Measurements from ENCODE around the gene RITA1.
"Not testable (repeated sequence)": the region's sequence is repeated elsewhere in the genome, so short reads cannot be mapped to it uniquely, and the experiment has no call there.

Gene RITA1

DNA sequence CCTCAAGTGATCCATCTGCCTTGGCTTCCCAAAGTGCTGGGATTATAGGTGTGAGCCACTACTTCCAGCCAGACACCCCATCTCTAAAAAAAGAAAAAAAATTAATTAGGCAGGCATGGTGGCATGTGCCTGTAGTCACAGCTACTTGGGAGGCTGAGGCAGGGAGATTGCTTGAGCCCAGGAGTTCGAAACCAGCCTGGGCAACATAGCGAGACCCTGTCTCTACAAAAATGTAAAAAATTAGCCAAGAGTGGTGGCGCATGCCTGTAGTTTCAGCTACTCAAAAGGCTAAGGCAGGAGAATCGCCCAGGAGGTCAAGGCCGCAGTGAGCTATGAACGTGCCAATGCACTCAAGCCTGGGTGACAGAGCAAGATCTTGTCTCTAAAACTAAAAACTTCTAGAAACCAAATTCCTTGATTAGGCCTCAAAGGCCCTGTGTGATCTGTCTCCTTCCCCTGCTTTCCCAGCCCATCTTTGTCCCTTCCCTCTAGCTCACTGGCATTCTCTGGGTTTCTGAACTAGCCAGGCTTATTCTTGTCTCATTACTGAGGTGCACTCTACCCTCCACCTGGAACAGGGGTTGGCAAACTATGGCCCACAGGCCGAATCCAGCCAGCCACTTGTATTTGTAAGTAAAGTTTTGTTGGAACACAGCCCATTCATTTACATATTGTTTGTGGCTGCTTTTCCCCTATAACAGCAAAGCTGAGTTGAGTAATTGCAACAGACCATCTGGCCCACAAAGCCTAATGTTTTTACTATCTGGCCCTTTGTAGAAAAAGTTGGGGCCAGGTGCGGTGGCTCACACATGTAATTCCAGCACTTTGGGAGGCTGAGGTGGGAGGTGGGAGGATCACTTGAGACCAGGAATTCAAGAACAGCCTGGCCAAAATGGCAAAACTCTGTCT is 18.6 kb downstream of the RITA1 start:
- no peak for DNase-seq (ENCODE audit: low read depth, low spot score)

DNA sequence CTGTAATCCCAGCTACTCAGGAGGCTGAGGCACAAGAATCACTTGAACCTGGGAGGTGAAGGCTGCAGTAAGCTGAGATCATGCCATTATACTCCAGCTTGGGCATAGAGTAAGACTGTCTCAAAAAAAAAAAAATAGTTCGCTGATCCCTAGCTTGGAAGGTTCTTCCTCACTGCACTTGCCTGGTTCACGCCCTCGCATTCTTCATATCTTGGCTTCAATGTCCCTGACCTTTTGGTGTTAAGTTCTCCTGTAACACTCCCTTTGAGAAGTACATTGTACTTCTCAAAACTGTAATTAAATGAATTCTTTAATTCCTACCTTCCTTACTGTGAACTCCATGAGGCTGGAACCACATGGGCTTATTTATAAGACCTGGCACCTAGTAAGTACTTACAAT is 19.3 kb downstream of the RITA1 start:
- DNase-seq (ENCODE audit: low read depth, low spot score): no peak

DNA sequence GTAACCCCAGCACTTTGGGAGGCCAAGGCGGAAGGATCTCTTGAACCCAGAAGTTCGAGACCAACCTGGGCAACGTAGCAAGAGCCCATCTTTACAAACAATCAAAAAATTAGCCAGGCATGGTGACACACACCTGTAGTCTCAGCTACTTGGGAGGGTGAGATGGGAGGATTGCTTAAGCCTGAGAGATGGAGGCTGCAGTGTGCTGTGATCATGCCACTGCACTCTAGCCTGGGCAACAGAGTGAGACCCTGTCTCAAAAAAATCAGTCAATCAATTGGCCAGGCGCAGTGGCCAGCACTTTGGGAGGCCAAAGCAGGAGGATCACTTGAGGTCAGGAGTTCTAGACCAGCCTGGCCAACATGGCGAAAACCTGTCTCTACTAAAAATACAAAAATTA is 21.3 kb downstream of the RITA1 start:
- not testable (repeated sequence) for DNase-seq (ENCODE audit: low read depth, low spot score)

DNA sequence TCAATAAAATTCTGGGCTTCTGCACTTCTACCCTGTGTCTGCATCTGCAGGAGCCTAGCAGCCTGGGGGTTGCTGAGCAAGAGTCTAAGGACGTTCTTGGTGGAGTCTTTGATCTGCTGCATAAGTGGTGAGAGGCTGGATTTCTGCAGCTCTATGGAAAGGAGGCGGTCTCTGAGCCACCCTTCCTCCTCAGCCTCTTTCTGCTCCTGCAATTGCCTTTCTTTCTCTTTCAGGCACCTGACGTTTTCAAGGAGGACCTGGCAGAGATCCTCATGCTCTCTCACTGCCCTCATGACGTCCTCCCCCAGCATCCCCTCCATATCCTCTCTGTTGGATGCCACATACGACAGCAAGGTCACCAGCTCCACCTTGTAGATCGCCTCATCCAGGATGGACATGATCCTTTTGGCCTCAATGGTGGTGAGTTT is 22.1 kb downstream of the RITA1 start:
- DNase-seq (ENCODE audit: low read depth, low spot score): no peak

DNA sequence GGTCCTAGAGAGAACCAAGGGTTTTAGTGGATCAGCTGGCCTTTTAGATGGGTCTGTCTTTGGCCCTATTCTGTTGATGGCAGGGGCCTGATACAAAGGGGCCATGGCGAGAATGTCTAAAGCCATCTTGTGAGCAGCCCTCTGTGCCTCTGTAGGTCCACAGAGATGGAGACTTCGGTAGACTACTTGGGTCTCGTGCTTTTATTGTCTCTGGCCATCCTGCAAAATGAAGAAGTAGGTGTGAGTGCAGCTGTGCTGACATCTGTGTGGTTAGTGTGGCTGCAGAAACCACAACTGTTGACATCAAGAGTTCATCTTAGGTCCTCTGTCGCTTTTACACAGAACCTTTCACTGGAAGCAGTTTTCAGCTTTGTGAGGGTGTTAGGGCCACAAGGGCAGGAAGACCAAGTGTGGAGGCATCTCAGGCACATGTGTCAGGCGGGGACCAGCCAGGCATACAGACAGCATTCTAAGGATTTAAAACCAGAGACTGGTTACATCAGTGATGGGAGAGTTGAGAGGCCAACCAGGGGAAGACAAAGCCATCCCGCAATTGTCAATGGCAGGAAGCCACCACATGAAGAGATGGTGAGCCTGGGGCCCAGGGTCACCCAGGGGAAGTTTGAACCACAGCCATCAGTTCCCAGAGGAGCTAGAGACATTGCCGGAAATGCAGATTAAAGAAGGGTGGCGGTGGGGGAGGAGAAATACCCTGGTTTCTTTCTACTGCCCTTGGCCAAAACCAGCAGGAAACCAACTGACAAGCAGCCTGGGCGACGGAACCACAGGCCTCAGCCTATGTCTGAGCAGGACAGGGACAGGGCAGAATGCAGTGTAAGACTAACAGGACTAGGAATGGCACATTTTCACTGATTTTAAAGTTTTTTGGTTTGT is 22.8 kb downstream of the RITA1 start:
- DNase-seq (ENCODE audit: low read depth, low spot score): no peak

DNA sequence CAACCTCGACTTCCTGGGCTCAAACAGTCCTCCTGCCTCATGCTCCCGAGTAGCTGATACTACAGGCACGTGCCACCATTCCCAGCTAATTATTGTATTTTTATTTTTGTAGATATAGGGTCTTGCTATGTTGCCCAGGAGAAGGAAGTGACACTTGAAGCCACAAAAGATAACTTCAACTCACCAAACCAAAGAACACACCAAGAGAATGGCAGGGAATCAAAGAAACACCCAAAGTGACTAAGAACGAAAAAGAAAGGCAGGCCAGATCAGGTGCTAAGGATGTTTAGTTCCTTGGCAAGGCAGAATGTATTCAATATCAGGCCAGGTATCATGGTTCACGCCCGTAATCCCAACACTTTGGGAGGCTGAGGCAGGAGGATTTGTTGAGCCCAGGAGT is 25.6 kb downstream of the RITA1 start:
- DNase-seq (ENCODE audit: low read depth, low spot score): no peak

DNA sequence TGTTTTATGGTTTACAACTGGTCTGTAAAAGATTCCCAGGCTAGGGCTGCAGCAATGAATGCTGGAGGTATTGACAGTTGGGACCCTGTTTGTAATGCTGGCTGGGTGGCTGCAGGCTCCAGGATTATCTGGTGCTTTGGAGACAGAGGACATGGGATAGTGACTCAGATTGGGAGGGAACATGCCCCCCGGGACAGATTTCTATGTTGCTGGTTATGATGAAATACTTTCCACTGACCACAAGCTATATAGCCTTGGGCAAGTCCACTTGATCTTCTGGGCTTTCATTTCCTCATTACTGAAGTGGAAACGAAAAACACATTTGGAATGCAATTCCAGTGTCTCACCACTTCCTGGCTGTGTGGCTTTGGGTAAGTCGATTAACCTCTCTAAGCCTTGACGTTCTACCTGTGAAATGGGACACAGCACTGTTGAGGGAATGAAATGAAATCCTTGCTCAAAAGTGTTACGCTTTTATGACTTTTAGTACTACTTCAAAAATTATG is 29.4 kb downstream of the RITA1 start:
- DNase-seq (ENCODE audit: low read depth, low spot score): no peak

DNA sequence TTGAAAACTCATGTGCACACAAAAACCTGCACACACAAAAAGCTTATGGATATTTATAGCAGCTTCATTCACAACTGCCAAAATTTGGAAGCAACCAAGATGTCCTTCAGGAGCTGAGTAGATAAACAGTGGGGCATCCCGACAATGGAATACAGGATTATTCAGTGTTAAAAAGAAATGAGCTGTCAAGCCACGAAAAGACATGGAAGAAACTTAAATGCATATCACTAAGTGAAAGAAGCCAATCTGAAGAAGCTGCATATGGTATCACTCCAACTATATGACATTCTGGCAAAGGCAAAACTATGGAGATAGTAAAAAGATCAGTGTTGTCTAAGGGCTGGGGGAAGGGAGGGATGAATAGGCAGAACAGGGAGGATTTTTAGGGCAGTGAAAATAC is 30.5 kb downstream of the RITA1 start:
- DNase-seq (ENCODE audit: low read depth, low spot score): no peak

DNA sequence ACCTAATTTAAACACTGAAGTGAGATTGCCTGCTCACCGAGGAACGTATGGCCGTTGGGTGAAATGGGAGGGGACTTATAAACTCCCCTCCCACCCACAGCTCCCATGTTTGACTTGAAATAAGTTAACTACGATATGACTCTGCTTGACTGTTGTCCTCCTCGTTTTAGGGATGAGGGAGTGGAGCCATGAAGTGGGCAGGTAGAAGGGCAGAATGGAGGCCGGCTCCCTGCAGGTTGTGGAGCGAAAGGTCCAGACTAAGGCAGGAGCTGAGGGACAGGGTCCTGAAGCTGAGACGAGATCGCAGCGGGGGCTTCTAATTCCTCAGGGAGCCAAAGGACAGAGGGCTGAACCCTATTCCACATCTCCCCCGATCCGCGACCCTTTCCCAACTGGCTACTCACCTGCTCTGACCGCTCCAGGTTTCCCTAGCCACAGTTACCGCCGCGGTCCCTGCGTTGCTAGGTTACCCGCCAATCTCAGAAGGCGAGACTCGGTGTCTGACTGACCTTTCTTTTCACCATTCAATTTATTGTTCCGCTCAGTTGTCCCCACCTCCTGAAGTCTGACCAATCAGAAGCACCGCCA is 35.2 kb downstream of the RITA1 start:
- no peak for DNase-seq (ENCODE audit: low read depth, low spot score)

DNA sequence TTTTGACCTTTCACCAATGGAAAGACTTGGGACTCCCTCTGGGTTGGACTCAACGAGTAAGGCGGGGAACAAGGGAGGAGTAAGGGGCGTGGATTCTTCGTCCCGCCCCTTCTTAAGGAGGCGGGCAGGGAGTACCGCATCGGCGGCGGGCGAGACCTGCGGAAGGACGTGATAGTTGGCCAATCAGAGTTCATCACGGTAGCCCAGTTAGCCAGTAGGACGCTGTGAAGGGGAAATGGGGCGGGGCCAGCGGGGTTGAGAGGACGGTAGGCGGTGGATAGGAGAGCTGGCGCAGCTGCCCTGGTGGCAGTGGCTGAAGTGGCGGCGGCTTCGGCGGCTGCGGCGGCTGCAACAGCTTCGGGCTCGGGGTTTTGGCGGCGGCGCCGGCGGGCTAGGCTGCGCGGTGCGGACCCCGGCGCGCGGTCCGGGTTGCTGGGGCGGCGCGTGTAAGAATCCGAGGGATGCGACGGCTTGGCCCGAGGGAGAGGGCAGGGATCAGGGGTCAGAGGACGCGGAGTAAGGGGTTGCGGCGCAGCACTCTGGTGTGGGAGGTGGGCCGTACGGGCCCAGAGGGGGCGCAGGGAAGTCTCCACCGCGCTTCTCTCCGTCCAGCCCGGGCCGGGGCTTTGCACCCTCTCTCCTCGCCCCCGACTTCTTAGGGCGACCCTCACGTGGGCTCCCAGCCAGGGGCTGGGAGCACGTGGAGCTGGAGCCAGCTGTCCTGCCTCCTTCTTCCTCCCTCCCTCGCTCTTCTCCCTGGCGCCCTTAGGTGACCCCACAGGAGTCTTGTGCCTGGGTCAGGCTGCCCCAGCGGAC is 35.9 kb downstream of the RITA1 start, which contains the start of gene TPCN1:
TPCN1 (plus strand) TSS at position 284 of the 816 bp plus-strand sequence. CDS start 5,389 bp downstream, outside the sequence.
- peak; percentile 100 for DNase-seq (ENCODE audit: low read depth, low spot score)

DNA sequence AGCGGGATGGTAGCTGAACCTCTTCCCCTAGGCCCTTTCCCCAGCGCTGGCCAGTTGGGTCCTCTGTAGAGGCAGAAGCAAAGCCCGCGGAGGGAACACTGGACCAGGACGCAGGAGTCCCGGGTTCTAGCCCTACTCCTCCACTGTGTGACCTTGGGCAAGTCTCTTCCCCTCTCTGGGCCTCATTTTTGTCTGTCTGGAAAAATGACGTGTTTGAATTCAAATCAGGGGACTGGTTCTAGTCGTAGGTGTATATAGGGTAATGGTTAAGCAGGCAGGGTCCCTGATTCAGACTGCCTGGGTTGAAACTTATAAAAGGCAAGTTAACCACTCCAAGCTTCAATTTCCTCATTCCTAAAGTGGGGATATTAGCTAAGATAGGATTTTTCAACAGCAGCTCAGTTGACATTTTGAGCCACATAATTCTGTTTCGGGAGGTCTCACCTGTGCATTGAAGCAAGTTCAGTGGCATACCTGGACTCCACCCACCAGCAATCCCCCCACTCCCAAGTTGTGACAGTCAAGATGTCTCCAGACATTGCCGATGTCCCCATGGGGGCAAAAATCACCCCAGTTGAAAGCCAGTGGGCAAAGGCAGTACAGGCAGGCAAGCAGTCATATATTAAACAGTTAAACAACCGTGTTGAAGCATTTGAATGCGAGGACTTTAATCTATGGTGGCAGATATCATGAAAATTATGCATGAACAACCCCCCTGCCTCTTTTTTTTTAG is 36.6 kb downstream of the RITA1 start:
- DNase-seq (ENCODE audit: low read depth, low spot score): no peak

DNA sequence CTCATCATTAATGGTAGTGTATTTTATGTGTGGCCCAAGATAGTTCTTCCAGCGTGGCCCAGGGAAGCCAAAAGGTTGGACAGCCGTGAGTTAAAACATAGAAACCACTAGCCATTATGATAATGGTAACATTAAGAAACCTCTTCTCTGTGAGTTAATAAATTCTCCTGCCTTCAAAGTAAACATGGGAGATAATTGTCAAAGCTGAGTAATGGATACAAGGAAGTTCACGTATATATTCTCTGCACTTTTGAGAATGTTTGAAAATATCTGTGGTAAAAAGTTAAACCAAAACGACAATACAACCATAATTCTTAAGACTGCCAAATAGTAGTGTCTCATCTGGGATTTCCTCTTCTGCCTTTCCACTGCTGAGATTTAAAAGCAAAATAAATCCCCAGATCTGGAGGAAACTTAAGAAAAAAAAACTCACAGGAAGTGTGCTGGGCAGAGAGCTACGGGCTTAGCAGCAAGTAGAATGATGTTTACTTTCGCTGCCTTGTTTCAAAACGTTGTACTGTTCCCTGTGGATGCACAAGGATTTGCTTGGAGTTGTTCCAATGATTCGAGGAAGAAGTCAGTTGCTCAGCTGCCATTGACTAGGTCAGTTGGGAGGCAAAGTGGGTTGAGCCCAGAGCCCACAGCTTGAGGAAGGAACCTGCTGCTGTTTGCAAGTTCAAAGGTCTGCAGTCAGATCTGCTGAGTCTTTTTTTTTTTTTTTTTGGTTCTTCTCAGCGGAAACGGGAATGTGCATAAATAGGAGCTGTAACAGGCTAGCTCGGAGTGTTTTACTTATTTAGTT is 37.4 kb downstream of the RITA1 start:
- no peak for DNase-seq (ENCODE audit: low read depth, low spot score)

DNA sequence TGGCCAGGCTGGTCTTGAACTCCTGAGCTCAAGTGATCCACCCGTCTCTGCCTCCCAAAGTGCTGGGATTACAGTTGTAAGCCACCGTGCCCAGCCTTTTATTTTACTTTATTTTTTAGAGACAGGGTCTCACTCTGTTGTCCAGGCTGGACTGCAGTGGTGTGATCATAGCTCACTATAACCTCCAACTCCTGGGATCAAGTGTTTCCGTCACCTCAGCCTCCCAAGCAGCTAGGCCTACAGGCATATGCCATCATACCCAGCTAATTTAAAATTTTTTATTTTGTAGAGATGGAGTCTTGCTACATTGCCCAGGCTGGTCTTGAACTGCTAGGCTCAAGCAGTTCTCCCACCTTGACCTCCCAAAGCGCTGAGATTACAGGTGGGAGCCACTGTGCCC is 39.4 kb downstream of the RITA1 start:
- DNase-seq (ENCODE audit: low read depth, low spot score): no peak

DNA sequence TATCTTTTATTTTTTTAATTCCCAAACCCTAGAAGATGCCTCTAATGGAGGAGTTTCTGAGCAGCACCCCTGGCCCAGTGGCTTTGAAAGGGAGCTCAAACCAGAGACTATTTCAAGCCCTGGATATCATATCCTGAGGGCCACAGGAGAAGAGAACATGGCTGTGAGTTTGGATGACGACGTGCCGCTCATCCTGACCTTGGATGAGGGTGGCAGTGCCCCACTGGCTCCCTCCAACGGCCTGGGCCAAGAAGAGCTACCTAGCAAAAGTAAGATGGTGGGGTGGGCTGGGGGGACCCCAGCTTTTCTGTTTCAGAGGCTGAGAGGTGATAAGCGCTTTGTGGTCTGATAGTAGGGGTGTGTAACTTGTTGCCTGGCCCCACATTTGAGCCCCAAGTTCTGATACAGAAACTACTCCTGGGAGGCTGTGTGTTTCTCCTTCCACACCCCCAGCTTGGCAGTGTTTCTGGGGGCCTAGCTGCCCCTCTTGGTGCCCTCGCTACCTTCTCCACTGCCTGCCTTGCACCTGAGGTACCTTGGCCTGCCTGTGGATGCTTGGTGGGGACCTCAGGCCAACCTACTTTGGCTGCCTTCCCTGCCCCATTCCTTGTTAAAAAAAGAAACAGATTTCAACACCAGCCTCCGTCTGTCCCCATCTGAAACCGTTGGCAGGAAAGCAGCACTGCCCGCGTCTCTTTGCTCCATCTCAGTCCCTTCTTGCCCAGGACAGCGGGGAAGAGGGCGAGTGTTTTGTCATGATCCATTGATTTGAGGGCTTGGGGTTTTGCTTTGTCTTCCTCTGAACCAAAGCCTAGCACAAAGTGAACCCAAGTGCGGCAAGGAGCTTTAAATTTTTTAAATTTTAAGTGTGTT is 41.4 kb downstream of the RITA1 start:
- DNase-seq (ENCODE audit: low read depth, low spot score): no peak

DNA sequence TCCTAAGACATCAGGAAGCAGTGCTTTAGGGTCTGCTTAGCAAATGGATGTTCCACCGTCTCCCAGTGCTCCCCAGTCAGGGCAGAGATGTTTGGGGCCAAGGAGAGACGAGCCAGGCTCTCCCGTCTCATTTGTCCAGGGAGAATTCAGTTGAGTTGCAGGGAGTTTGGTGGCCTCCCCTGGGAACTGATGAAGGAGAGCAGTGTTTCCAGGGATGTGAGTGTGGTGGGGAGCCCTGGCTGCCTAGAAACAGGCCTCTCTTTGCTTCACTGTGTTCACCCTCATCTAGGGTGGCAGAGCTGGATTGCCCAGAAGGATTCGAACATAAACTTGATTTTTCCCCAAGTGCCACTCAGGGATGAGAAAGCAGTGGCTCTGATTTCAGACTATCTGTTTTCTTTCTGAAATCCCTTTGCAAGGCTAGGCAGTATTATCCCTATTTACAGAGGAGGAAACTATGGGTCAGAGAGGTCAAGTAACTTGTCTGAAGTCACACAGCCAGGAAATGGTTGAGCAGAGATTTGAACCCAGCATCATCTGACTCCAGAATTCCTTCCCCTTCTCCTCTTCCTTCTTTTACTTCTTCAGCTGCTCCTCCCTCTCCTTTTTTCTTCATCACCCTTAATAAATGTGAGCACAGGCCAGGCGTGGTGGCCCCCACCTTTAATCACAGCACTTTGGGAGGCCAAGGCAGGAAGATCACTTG is 42.3 kb downstream of the RITA1 start:
- no peak for DNase-seq (ENCODE audit: low read depth, low spot score)

DNA sequence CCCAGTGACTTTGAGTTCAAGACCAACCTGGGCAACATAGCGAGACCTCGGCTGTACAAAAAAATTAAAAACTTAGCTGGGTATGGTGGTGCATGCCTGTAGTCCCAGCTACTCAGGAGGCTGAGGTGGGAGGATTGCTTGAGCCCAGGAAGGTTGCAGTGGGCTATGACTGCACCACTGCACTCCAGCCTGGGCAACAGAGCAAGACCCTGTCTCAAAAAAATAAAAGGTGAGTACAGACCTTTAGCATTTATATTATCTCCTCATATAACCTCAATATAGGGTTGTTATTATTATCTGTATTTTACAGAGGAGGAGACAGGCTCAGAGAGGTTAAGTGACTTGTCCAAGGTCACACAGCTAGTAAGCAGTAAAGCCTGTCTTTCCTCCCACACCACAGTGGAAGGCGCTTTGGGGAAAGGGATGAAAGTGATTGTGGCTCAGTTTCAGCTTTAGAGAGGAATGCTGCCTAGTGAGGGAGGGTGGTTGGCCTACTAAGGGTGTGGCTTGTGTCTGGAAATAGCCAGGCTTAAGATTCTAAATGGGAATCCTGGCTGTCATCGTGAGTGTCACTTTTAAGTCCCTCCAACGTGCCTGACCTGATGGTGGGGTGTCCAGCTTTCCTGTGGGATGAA is 43.0 kb downstream of the RITA1 start:
- no peak for DNase-seq (ENCODE audit: low read depth, low spot score)
